ENCODE results near the gene NDUFAF7.
"Not testable (repeated sequence)": the region's sequence is repeated elsewhere in the genome, so short reads cannot be mapped to it uniquely, and the experiment has no call there.

NDUFAF7 gene

DNA sequence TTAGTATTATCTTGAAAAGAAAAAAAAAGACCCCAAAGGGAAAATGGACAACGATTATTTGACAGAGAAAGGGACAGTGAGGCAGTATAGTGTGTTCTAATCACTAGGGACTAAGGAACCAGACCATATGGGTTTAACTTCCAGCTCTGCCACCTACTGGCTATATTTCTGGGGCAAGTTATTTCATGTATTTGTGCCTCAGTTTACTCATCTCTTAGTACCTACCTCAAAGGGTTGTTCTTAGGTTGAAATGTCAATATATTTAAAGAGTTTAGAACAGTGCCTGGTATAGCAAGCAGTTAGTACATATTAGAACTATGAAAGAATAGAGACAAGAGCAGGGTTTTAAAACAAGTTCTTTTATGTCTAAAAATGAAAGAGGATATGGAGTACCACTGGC lies 50.5 kb downstream of the NDUFAF7 start:
- DNase-seq (ENCODE audit: low read depth) = no peak
- TF ChIP-seq, protein P1, sequence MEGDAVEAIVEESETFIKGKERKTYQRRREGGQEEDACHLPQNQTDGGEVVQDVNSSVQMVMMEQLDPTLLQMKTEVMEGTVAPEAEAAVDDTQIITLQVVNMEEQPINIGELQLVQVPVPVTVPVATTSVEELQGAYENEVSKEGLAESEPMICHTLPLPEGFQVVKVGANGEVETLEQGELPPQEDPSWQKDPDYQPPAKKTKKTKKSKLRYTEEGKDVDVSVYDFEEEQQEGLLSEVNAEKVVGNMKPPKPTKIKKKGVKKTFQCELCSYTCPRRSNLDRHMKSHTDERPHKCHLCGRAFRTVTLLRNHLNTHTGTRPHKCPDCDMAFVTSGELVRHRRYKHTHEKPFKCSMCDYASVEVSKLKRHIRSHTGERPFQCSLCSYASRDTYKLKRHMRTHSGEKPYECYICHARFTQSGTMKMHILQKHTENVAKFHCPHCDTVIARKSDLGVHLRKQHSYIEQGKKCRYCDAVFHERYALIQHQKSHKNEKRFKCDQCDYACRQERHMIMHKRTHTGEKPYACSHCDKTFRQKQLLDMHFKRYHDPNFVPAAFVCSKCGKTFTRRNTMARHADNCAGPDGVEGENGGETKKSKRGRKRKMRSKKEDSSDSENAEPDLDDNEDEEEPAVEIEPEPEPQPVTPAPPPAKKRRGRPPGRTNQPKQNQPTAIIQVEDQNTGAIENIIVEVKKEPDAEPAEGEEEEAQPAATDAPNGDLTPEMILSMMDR (conservative IDR thresholded peaks at IDR 0.05; ENCODE audit: low read depth, low read length) = peak; percentile 9
- no peak overlapping the region for H3K4me3 ChIP-seq (ENCODE audit: low read length)

DNA sequence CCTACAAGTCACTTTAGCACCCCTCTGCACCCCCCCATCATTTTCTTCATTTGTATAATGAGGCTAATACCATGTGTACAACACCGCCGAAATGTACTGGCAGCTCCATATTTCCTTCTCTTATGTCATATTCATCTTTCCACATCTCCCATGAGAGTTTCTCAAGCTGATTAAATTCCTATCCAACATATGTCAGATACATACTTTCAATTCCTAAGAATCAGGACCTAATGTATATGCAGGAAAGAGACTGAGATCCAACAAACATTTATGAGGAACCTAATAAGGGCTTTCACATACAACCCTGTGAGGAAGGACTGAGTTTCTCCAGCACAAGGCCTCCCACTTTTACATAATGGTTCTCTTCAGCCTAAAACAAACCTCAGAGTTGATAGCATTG lies 51.3 kb downstream of the NDUFAF7 start:
- peak; percentile 9 for DNase-seq (ENCODE audit: low read depth)
- TF ChIP-seq, protein P1 (conservative IDR thresholded peaks at IDR 0.05; ENCODE audit: low read depth, low read length) = no peak
- H3K4me3 ChIP-seq (ENCODE audit: low read length) = no peak overlapping the region

DNA sequence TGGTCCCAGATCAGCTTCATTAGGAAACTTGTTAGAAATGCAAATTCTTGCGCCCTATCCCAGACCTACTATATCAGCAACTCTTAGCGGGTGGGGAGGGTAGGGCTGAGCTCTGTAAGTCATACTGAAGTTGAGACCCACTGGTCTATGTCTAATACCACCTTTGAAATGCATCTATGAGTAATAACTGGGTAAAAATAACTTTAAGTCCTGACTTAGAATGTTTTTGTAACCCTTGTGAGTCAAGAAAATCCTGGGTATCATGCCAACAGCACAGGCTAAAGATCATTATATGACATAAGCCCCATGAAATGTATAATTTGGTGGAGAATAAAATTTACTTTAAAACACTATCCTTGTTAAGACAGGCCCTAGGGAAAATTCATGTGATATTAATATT lies 51.7 kb downstream of the NDUFAF7 start:
- H3K4me3 ChIP-seq (ENCODE audit: low read length) = no peak overlapping the region
- TF ChIP-seq, protein P1 (conservative IDR thresholded peaks at IDR 0.05; ENCODE audit: low read depth, low read length) = no peak
- DNase-seq (ENCODE audit: low read depth) = peak; percentile 85

DNA sequence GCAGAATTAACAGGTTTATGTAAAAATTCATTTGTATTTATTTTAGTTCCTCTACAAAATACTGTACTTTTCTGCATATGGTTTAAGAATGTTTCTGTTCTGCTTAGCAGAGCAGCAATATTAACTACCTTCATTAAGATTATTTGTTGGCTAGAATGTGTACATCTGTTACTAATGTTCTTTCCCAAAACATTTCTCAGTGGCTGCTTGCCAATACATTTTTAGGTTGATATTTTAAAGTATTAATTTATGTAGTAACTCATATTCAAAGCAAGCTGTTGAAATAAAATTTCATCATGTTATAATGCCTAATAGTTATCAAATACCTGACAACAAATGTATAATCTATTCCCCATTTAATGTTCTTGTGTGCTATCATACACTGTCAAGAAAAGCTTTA lies 52.9 kb downstream of the NDUFAF7 start:
- TF ChIP-seq, protein P1 (conservative IDR thresholded peaks at IDR 0.05; ENCODE audit: low read depth, low read length) = no peak
- DNase-seq (ENCODE audit: low read depth) = no peak
- no peak overlapping the region for H3K4me3 ChIP-seq (ENCODE audit: low read length)

- H3K4me3 ChIP-seq (ENCODE audit: low read length) = no peak overlapping the region
- no peak for DNase-seq (ENCODE audit: low read depth)
- TF ChIP-seq, protein P1 (conservative IDR thresholded peaks at IDR 0.05; ENCODE audit: low read depth, low read length) = no peak
These were observed 56.5 kb downstream of the NDUFAF7 start for GRCh38 chr2:37287966-37288365.

- DNase-seq (ENCODE audit: low read depth) = no peak
- H3K4me3 ChIP-seq (ENCODE audit: low read length) = no peak overlapping the region
- TF ChIP-seq, protein P1 (conservative IDR thresholded peaks at IDR 0.05; ENCODE audit: low read depth, low read length) = no peak
These were observed 60.2 kb downstream of the NDUFAF7 start for GRCh38 chr2:37291680-37292079.

DNA sequence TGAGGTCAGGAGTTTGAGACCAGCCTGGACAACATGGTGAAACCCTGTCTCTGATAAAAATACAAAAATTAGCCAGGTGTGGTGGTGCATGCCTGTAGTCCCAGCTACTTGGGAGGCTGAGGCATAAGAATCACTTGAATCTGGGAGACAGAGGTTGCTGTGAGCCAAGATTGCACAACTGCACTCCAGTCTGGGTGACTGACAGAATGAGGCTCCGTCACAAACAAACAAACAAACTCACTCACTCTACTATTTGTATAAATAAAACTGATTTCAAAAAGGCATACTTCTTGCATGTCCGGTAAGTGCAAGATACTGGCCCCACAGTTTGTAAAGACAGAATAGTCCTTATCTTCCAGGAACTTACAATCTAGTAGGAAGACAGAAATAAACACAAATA lies 63.4 kb downstream of the NDUFAF7 start:
- DNase-seq (ENCODE audit: low read depth); H3K4me3 ChIP-seq (ENCODE audit: low read length): not testable (repeated sequence)

Measured in retinal pigment epithelial cell (primary cell).